ENCODE results near the gene KIT. TPM values are rescaled to one million over a fixed set of nuclear protein-coding genes. Genes with fewer than 3 reads are reported as not detected.

Gene KIT
- total and polyA plus RNA-seq, 2 of the 4 experiments (the other 2 are of a cell fraction), result 3.3 to 5.9 TPM

DNA sequence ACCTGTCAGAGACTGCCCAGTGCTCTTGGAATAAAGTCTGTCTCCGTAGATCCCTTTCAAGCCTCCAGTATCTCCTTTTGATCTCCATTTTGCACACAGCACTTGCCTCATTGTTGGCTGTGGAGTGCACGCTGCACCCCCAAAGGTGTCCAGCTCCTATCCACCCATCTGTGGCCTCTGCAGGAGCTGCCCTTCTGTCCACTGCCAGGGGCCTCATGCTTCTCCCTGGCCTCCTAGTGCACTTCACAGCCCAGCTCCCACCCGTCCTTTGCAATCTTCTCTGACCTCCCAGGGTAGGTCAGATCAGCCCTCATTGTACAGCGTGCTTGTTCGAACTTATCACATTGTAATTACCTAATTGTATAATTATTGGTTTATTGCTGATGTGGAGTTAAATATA lies 18.9 kb downstream of the KIT start:
- no peak overlapping the region for H3K56ac ChIP-seq (ENCODE audit: extremely low read depth, insufficient read depth, low read length)
- no peak overlapping the region for H2AK5ac ChIP-seq (ENCODE audit: low read depth, low read length)
- CTCF ChIA-PET, result no interaction called here
- H2AFZ ChIP-seq (replicated peaks; ENCODE audit: low read length, poor library complexity), result no peak overlapping the region
- H3K4me1 ChIP-seq (ENCODE audit: control insufficient read depth, insufficient read depth, low read length), result no peaks in the 10 kb centered on the region
- TF ChIP-seq FOS (IDR thresholded peaks at IDR 0.05; ENCODE audit: low read depth, low read length) (no peak), CHD1 (IDR thresholded peaks at IDR 0.05; ENCODE audit: low read depth, low read length) (no peak), MXI1 (IDR thresholded peaks at IDR 0.05; ENCODE audit: borderline replicate concordance, low read depth, low read length) (no peak), NFE2L2 (IDR thresholded peaks at IDR 0.05; ENCODE audit: low read depth, low read length) (no peak), MAFK (IDR thresholded peaks at IDR 0.05; ENCODE audit: low read depth, low read length) (no peak), SMC3 (IDR thresholded peaks at IDR 0.05; ENCODE audit: low read depth, low read length) (no peak), RFX5 (IDR thresholded peaks at IDR 0.05; ENCODE audit: low read depth, low read length) (no peak), MAZ (IDR thresholded peaks at IDR 0.05; ENCODE audit: borderline replicate concordance, low read depth, low read length) (no peak)
- TF ChIP-seq, protein P1, sequence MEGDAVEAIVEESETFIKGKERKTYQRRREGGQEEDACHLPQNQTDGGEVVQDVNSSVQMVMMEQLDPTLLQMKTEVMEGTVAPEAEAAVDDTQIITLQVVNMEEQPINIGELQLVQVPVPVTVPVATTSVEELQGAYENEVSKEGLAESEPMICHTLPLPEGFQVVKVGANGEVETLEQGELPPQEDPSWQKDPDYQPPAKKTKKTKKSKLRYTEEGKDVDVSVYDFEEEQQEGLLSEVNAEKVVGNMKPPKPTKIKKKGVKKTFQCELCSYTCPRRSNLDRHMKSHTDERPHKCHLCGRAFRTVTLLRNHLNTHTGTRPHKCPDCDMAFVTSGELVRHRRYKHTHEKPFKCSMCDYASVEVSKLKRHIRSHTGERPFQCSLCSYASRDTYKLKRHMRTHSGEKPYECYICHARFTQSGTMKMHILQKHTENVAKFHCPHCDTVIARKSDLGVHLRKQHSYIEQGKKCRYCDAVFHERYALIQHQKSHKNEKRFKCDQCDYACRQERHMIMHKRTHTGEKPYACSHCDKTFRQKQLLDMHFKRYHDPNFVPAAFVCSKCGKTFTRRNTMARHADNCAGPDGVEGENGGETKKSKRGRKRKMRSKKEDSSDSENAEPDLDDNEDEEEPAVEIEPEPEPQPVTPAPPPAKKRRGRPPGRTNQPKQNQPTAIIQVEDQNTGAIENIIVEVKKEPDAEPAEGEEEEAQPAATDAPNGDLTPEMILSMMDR (conservative IDR thresholded peaks at IDR 0.05; ENCODE audit: low read depth, low read length), result no peak
- TF ChIP-seq, protein P2, sequence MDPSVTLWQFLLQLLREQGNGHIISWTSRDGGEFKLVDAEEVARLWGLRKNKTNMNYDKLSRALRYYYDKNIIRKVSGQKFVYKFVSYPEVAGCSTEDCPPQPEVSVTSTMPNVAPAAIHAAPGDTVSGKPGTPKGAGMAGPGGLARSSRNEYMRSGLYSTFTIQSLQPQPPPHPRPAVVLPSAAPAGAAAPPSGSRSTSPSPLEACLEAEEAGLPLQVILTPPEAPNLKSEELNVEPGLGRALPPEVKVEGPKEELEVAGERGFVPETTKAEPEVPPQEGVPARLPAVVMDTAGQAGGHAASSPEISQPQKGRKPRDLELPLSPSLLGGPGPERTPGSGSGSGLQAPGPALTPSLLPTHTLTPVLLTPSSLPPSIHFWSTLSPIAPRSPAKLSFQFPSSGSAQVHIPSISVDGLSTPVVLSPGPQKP (IDR thresholded peaks at IDR 0.05; ENCODE audit: borderline replicate concordance, low read depth, low read length), result no peak
- TF ChIP-seq, protein P3, sequence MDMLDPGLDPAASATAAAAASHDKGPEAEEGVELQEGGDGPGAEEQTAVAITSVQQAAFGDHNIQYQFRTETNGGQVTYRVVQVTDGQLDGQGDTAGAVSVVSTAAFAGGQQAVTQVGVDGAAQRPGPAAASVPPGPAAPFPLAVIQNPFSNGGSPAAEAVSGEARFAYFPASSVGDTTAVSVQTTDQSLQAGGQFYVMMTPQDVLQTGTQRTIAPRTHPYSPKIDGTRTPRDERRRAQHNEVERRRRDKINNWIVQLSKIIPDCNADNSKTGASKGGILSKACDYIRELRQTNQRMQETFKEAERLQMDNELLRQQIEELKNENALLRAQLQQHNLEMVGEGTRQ (IDR thresholded peaks at IDR 0.05; ENCODE audit: low read depth, low read length), result no peak
- H4K8ac ChIP-seq (ENCODE audit: low read depth in 2 of 2, low read length in 2 of 2), result no peak overlapping the region
- H2BK20ac ChIP-seq (ENCODE audit: low read depth, low read length), result no peak overlapping the region
- no TSS peak for BruUV-seq (replicated peaks)
- no peaks in the 10 kb centered on the region for H3K36me3 ChIP-seq (ENCODE audit: control insufficient read depth, insufficient read depth, low read length)
- no peaks in the 10 kb centered on the region for H4K20me1 ChIP-seq (ENCODE audit: insufficient read depth, low read length)
- in situ Hi-C loops (cut with MboI; ENCODE audit: low sequenced_read_pairs), result no loop called here
- no peak overlapping the region for H4K5ac ChIP-seq (ENCODE audit: low read depth, low read length)
- DNase-seq, result no peak
- H2BK120ac ChIP-seq (ENCODE audit: low read depth, low read length), result no peak overlapping the region
- no peaks in the 10 kb centered on the region for H3K9me1 ChIP-seq (ENCODE audit: insufficient read depth, low read length)
- H2BK15ac ChIP-seq (ENCODE audit: low read depth, low read length), result no peak overlapping the region
- 100% methylated on average over 1 of the region's 5 CpGs; no CpG with 5 or more reads in 1 of the 2 experiments for WGBS, 2 experiments (ENCODE audit: extremely low coverage in 2 of 2, insufficient read length in 1 of 2)
- no peak for ATAC-seq (ENCODE audit: low read depth)
- no peak overlapping the region for H3K23ac ChIP-seq (ENCODE audit: low read depth, low read length)
- H2AK9ac ChIP-seq (replicated peaks; ENCODE audit: low read depth, low read length, poor library complexity), result no peak overlapping the region
- dilution Hi-C loops (cut with HindIII; ENCODE audit: low sequenced_read_pairs, unreplicated experiment), result no loop called here
- peaks cover 0 to 3% of the 10 kb centered on the region in 2 experiments; a peak in 1 of 4 replicates for H3K79me1 ChIP-seq (ENCODE audit: low read depth in 1 of 2, low read length in 2 of 2)
- H3K14ac ChIP-seq (replicated peaks; ENCODE audit: low read depth, low read length), result no peak overlapping the region
- no peak overlapping the region for H3K4me3 ChIP-seq (ENCODE audit: insufficient read depth, low read depth, low read length)
- H4K91ac ChIP-seq (ENCODE audit: insufficient read depth, low read depth, low read length), result no peak overlapping the region
- H3K27me3 ChIP-seq (ENCODE audit: control insufficient read depth, insufficient read depth, low read length), result no peaks in the 10 kb centered on the region
- no peaks in the 10 kb centered on the region for H3K9me3 ChIP-seq (ENCODE audit: control insufficient read depth, insufficient read depth, low read length)
- no peak overlapping the region for H3K4me2 ChIP-seq (ENCODE audit: low read depth, low read length)
- no peak overlapping the region for H3K27ac ChIP-seq (ENCODE audit: insufficient read depth, low read length)
- H2BK5ac ChIP-seq (ENCODE audit: low read depth, low read length, poor library complexity, severe bottlenecking), result no peak overlapping the region
- POLR2A ChIA-PET (ENCODE audit: unreplicated experiment), result no interaction called here
- no peak overlapping the region for H3K18ac ChIP-seq (ENCODE audit: low read depth, low read length)
- no peak overlapping the region for H3K4ac ChIP-seq (ENCODE audit: low read depth, low read length)
- no peak overlapping the region for H3K9ac ChIP-seq (ENCODE audit: low read depth, low read length)
- intact Hi-C loops (cut with micrococcal nuclease), result no loop called here

All from IMR-90 (cell line).